GM12878 (cell line): Measurements from ENCODE around the gene DPYSL4. TPM values are rescaled to one million over a fixed set of nuclear protein-coding genes. Genes with fewer than 3 reads are reported as not detected.

ENCODE experiments used
- ATAC-seq: fragments of 200-7000 bp; cut with Tn5 transposase; 3 replicates; pipeline ENCODE4 v1.9.1; 2020; ENCODE audit warnings: mild to moderate bottlenecking, moderate library complexity
- BruUV-seq: library from RNA; stranded (reverse); fragments of 400-500 nt; replicated peaks from 2 replicates; lab custom pipeline; 2021; lab: Mats Ljungman, UMichigan
- CTCF ChIA-PET: fragments of 300-600 bp; sonication (Branson Sonifier 250); formaldehyde crosslinking; extraction: SDS; loops from one replicate; lab custom pipeline; 2021; ENCODE audit warnings: inconsistent platforms; lab: Yijun Ruan, JAX
- POLR2A ChIA-PET: fragments of 350-600 bp; formaldehyde crosslinking; extraction: SDS; loops from one replicate; lab custom pipeline; 2021; ENCODE audit warnings: inconsistent platforms; lab: Charles Lee
- RAD21 ChIA-PET: fragments of 300-600 bp; sonication (Branson Sonifier 250); formaldehyde crosslinking; loops from one replicate; lab custom pipeline; 2023; ENCODE audit warnings: antibody characterized with exemption; ENCODE audit not compliant: unreplicated experiment; lab: Charles Lee
- SMC1A ChIA-PET: fragments of 300-600 bp; sonication (Branson Sonifier 250); formaldehyde crosslinking; loops from one replicate; lab custom pipeline; 2023; ENCODE audit not compliant: unreplicated experiment, uncharacterized antibody; lab: Charles Lee
- DNase-seq: peaks from one replicate; pipeline ENCODE4 v3.0.0-alpha.2; 2011; ENCODE audit warnings: low read depth, low spot score
- FAIRE-seq: peaks from 3 replicates; lab custom pipeline; 2011; peaks lifted over from hg19 to GRCh38; lab: Jason Lieb, UNC
- H2AFZ ChIP-seq: 2 replicates; pipeline ENCODE4 v1.6.0; 2011; ENCODE audit warnings: low read depth, low read length, control low read depth; ENCODE audit not compliant: control insufficient read depth
- H3K27ac ChIP-seq: 2 replicates; pipeline ENCODE4 v1.5.1; 2011; ENCODE audit warnings: control low read depth; ENCODE audit not compliant: control insufficient read depth, insufficient read depth
- H3K27me3 ChIP-seq, 2 experiments: replicated peaks in 1 of 2; 2 replicates each; pipeline versions ENCODE4 v1.6.0 to v1.6.1; 2011; ENCODE audit warnings: low read length in 1 of 2; ENCODE audit not compliant: control insufficient read depth in 2 of 2, insufficient read depth in 2 of 2
- H3K36me3 ChIP-seq, 2 experiments: 2 replicates each; pipeline ENCODE4 v1.5.1; 2011; ENCODE audit warnings: low read length in 1 of 2; ENCODE audit not compliant: control insufficient read depth in 2 of 2, insufficient read depth in 2 of 2
- H3K4me1 ChIP-seq: 2 replicates; pipeline ENCODE4 v1.6.1; 2011; ENCODE audit warnings: mild to moderate bottlenecking, low read length, moderate library complexity, mixed read lengths; ENCODE audit not compliant: control insufficient read depth, insufficient read depth
- H3K4me2 ChIP-seq: 2 replicates; pipeline ENCODE4 v1.6.0; 2011; ENCODE audit warnings: control low read depth; ENCODE audit not compliant: control insufficient read depth, insufficient read depth
- H3K4me3 ChIP-seq: fragments of 200-600 bp; sonication (generic); 2 replicates; pipeline ENCODE4 v1.5.1; 2016
- H3K79me2 ChIP-seq: 2 replicates; pipeline ENCODE4 v1.6.0; 2011; ENCODE audit warnings: low read length; ENCODE audit not compliant: control insufficient read depth, insufficient read depth
- H3K9ac ChIP-seq: 2 replicates; pipeline ENCODE4 v1.8.0; 2011; ENCODE audit warnings: low read length, control low read depth, mixed read lengths; ENCODE audit not compliant: control insufficient read depth, insufficient read depth
- H3K9me3 ChIP-seq: replicated peaks from 3 replicates; pipeline ENCODE4 v1.5.1; 2011; ENCODE audit warnings: mild to moderate bottlenecking, low read length; ENCODE audit not compliant: control insufficient read depth, insufficient read depth
- H4K20me1 ChIP-seq: 2 replicates; pipeline ENCODE4 v1.6.0; 2011; ENCODE audit not compliant: control insufficient read depth, insufficient read depth
- CHD4 ChIP-seq: fragments of 200-600 bp; sonication (generic); IDR thresholded peaks from 2 replicates; pipeline ENCODE4 v1.6.1; 2016; ENCODE audit warnings: mild to moderate bottlenecking
- POLR2A ChIP-seq: IDR thresholded peaks from 2 replicates; pipeline ENCODE4 v1.6.1; 2011; ENCODE audit warnings: low read depth, mild to moderate bottlenecking, low read length
- POLR2AphosphoS2 ChIP-seq: IDR thresholded peaks from 2 replicates; pipeline ENCODE4 v1.6.1; 2011; ENCODE audit warnings: low read depth, mild to moderate bottlenecking, low read length, improper control_type of control experiment, moderate library complexity
- SREBF2 ChIP-seq: IDR thresholded peaks from 2 replicates; pipeline ENCODE4 v1.6.1; 2012; ENCODE audit warnings: mild to moderate bottlenecking, low read length
- TAF1 ChIP-seq: IDR thresholded peaks from 2 replicates; pipeline ENCODE4 v1.6.1; 2011; ENCODE audit warnings: mild to moderate bottlenecking, low read depth, low read length, borderline replicate concordance
- TARDBP ChIP-seq: IDR thresholded peaks from 2 replicates; pipeline ENCODE4 v1.6.1; 2016; ENCODE audit warnings: borderline replicate concordance
- WGBS: methylation state at CpG from one replicate; pipeline ENCODE4 v1.1.6; 2016; ENCODE audit warnings: low lambda C conversion rate; ENCODE audit not compliant: insufficient replicate concordance, insufficient coverage; ENCODE audit errors: missing lambda C conversion rate; 5-methylcytosine and 5-hydroxymethylcytosine counted together
- in situ Hi-C: fragments of 300-500 bp; cut with MboI; formaldehyde crosslinking; loops from 9 replicates; pipeline ENCODE4 v1.14.3; 2018; ENCODE audit warnings: mixed read lengths
- intact Hi-C: fragments of 100-400 bp; cut with micrococcal nuclease; formaldehyde crosslinking; loops from one replicate; pipeline ENCODE4 v1.14.2; 2022; ENCODE audit not compliant: unreplicated experiment
- polyA plus RNA-seq, 11 experiments: library from polyadenylated mRNA; depleted of rRNA in 4 of 11; unstranded in 6 of 11; stranded (reverse) in 5 of 11; fragments of >200 nt; fragmentation: Nextera tagmentation in 4 of 11; fragmentation: Illumina TruSeq in 1 of 11; extraction: Ambion mirVana in 4 of 11; extraction: Trizol in 1 of 11; gene quantifications; 1 replicate in 1 of 11; 2 replicates in 10 of 11; pipeline versions ENCODE4 v1.2.1 to v1.2.3, GENCODE V29; 2011 to 2016; ENCODE audit warnings: inconsistent platforms in 2 of 11, missing spikeins in 2 of 11, low read depth in 1 of 11
- total RNA-seq, 4 experiments: library from RNA; depleted of rRNA in 3 of 4; stranded (reverse); fragments of >200 nt in 3 of 4; fragmentation: Illumina TruSeq in 1 of 4; extraction: Trizol in 1 of 4; gene quantifications; 2 replicates each; pipeline versions ENCODE4 v1.2.1 to v1.2.3, GENCODE V29; 2013 to 2021
- TF ChIP-seq, protein P1 (sequence below): IDR thresholded peaks from 2 replicates; pipeline ENCODE4 v1.6.1; 2011; ENCODE audit warnings: mild to moderate bottlenecking, low read depth, low read length, moderate library complexity; ENCODE audit not compliant: insufficient replicate concordance
- TF ChIP-seq, protein P2 (sequence below), 3 experiments: IDR thresholded peaks in 2 of 3; conservative IDR thresholded peaks in 1 of 3; 2 replicates each; pipeline ENCODE4 v1.5.1; 2011; ENCODE audit warnings: low read depth in 3 of 3, low read length in 3 of 3, mild to moderate bottlenecking in 3 of 3, control low read depth in 2 of 3, moderate library complexity in 2 of 3, inconsistent platforms in 1 of 3, mixed read lengths in 1 of 3; ENCODE audit not compliant: control insufficient read depth in 2 of 3, insufficient read depth in 1 of 3; ENCODE audit errors: extremely low read depth in 1 of 3

The DPYSL4 gene
- total and polyA plus RNA-seq, 10 of the 15 experiments (the other 5 are each of a cell fraction or from before 2014, with no cell fraction given): 0.10 to 0.21 TPM; not detected in 8

DNA sequence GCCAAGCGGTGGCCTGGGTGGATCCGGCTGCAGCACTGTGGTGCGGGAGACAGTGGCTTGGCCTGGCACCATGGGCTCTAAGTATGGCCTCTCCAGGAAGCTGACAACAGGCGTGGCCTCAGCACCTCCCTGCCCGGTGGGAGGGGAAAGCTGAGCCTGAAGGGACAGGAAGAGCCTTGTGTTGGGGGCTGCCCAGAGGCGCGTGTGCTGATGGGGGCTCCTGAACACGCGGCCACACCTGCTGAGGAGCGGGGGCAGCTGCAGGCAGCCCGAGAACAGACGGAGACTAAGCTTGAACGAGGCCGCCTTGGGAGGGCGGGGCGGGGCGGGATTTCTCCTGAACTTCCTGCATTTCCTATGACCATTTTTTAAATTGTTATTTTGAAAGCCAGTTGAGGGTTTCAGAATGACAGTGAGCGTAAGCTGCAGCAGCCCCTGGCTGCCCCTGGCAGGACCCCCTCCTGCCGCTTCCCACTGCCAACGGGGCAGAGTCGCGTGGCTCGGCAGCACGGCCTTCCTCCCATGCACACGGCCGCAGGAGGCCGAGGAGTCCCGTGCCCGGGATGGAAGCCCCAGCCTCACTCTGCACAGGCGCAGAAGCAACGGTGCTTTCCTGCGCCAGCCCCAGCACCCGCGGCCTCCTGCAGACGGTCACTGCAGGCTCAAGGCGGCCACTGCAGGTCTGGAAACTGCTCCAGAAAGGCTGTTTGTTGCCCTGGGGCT is 43.2 kb downstream of the DPYSL4 start:
- Histone ChIP-seq H4K20me1 (no peaks in the 10 kb centered on the region), H3K4me1 (no peaks in the 10 kb centered on the region; the same call in 1 of the 2 replicates), H3K4me2 (peak overlapping the region; percentile 64; the same call in 1 of the 2 replicates), H3K9me3 (no peaks in the 10 kb centered on the region), H3K27me3 (no peaks in the 10 kb centered on the region), H3K4me3 (no peak overlapping the region), H3K9ac (no peak overlapping the region), H3K27ac (no peak overlapping the region), H3K79me2 (no peaks in the 10 kb centered on the region), H3K36me3 (no peaks in the 10 kb centered on the region), H2AFZ (peak overlapping the region; percentile 54)
- TF ChIP-seq SREBF2 (no peak), POLR2A (0 out of 2 replicates have a peak, but pooled peaks have one; percentile 32)
- WGBS: 58% methylated on average over 36 of the region's 36 CpGs
- no peak for FAIRE-seq
- intact Hi-C loops (no loop called here), in situ Hi-C loops (loop anchor here (10.0 kb wide), 1 partner anchor 405 kb away; no protein-coding TSS in a partner anchor)
- DNase-seq: no peak
- BruUV-seq: no TSS peak
- SMC1A ChIA-PET: interaction anchor here (0.6 kb wide), 1 partner anchor 226 kb away, joined by 3 read pairs; no protein-coding TSS in a partner anchor
- RAD21 ChIA-PET: no interaction called here
- no peak for ATAC-seq
- CTCF ChIA-PET: no interaction called here
- POLR2A ChIA-PET: no interaction called here

DNA sequence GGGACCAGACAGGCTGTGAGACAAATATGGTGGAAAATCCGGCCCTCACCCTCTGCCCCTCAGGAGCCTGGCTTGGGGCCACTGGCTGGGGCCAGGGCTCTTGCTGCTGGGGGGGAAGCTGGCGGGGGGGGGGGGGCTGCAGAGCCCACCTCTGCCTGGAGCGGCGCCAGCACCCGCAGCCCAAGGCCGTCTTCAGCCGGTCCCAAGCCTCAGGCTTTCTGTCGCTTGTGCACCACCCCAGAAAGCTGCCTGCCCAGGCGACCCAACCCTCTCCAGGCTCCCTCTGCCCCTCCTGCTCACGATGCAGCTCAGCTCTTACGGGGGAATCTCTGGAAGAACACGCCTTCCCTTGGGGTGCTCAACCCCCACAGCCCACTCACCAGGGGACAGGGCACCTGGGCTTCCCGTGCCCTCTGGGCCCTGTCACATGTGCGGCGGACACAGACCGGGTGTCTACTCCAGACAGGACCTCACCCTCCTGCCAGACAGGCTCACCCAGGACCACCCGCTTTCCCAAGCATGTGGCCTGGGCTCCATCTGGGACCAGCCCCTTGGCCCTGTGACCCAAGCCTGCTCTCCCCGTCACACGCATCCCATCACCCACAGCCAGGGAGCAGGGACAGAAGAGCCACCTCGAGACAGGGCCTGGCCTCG is 43.9 kb downstream of the DPYSL4 start:
- in situ Hi-C loops: no loop called here
- Histone ChIP-seq H3K9ac (no peak overlapping the region), H3K9me3 (no peaks in the 10 kb centered on the region), H3K79me2 (no peaks in the 10 kb centered on the region), H4K20me1 (no peaks in the 10 kb centered on the region), H2AFZ (no peak overlapping the region), H3K27ac (no peak overlapping the region), H3K27me3 (no peaks in the 10 kb centered on the region), H3K4me2 (no peak overlapping the region), H3K4me3 (no peak overlapping the region), H3K4me1 (no peaks in the 10 kb centered on the region; the same call in 1 of the 2 replicates), H3K36me3 (no peaks in the 10 kb centered on the region)
- ChIA-PET CTCF (no interaction called here), SMC1A (no interaction called here), POLR2A (no interaction called here), RAD21 (no interaction called here)
- FAIRE-seq (no peak), ATAC-seq (no peak), DNase-seq (no peak)
- 54% methylated on average over 17 of the region's 21 CpGs for WGBS
- BruUV-seq: no TSS peak
- intact Hi-C loops: no loop called here
- TF ChIP-seq, protein P1, sequence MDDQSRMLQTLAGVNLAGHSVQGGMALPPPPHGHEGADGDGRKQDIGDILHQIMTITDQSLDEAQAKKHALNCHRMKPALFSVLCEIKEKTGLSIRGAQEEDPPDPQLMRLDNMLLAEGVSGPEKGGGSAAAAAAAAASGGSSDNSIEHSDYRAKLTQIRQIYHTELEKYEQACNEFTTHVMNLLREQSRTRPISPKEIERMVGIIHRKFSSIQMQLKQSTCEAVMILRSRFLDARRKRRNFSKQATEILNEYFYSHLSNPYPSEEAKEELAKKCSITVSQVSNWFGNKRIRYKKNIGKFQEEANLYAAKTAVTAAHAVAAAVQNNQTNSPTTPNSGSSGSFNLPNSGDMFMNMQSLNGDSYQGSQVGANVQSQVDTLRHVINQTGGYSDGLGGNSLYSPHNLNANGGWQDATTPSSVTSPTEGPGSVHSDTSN: no peak
- TF ChIP-seq, protein P2, sequence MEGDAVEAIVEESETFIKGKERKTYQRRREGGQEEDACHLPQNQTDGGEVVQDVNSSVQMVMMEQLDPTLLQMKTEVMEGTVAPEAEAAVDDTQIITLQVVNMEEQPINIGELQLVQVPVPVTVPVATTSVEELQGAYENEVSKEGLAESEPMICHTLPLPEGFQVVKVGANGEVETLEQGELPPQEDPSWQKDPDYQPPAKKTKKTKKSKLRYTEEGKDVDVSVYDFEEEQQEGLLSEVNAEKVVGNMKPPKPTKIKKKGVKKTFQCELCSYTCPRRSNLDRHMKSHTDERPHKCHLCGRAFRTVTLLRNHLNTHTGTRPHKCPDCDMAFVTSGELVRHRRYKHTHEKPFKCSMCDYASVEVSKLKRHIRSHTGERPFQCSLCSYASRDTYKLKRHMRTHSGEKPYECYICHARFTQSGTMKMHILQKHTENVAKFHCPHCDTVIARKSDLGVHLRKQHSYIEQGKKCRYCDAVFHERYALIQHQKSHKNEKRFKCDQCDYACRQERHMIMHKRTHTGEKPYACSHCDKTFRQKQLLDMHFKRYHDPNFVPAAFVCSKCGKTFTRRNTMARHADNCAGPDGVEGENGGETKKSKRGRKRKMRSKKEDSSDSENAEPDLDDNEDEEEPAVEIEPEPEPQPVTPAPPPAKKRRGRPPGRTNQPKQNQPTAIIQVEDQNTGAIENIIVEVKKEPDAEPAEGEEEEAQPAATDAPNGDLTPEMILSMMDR (IDR thresholded peaks at IDR 0.05 in 2 of 3, conservative IDR thresholded peaks at IDR 0.05 in 1 of 3; ENCODE audit: control insufficient read depth in 2 of 3, extremely low read depth in 1 of 3, insufficient read depth in 1 of 3, low read depth in 3 of 3, low read length in 3 of 3): no peak
- TF ChIP-seq TAF1: no peak
- no peak for TF ChIP-seq CHD4
- TF ChIP-seq POLR2AphosphoS2: no peak
- TF ChIP-seq TARDBP: no peak
